Testis (tissue), 2 donors: ENCODE results near the gene FMO3.

Experiments
- CTCF ChIP-seq, 3 experiments: fragments of 450-650 bp in 2 of 3; fragments of 200-600 bp in 1 of 3; sonication (generic) in 1 of 3; IDR thresholded peaks; one replicate each; pipeline ENCODE4 v1.5.1; 2016 to 2019; ENCODE audit warnings: antibody characterized with exemption in 3 of 3, mild to moderate bottlenecking in 2 of 3, moderate library complexity in 1 of 3
- POLR2A ChIP-seq: fragments of 450-650 bp; IDR thresholded peaks from one replicate; pipeline ENCODE4 v1.6.1; 2017; ENCODE audit warnings: antibody characterized with exemption, mild to moderate bottlenecking, moderate library complexity

GRCh38 chr1:171161431-171161830 is 70.7 kb downstream of the FMO3 start:
- TF ChIP-seq POLR2A (no peak), CTCF (IDR thresholded peaks at IDR 0.05) (no peak)
